Mesodermal cell (in vitro differentiated cells): Measurements from ENCODE around the gene ZNF726. TPM values are rescaled to one million over a fixed set of nuclear protein-coding genes. Genes with fewer than 3 reads are reported as not detected.
"Not testable (repeated sequence)": the region's sequence is repeated elsewhere in the genome, so short reads cannot be mapped to it uniquely, and the experiment has no call there.

Experiments
- H3K27ac ChIP-seq: 2 replicates; pipeline ENCODE4 v1.7.0; 2013; ENCODE audit warnings: mild to moderate bottlenecking, low read depth, low read length, moderate library complexity; ENCODE audit not compliant: severe bottlenecking
- H3K36me3 ChIP-seq: 2 replicates; pipeline ENCODE4 v1.7.1; 2013; ENCODE audit warnings: mild to moderate bottlenecking, low read length, moderate library complexity; ENCODE audit not compliant: control insufficient read depth, insufficient read depth
- H3K4me1 ChIP-seq: one replicate; pipeline ENCODE4 v1.7.1; 2013; ENCODE audit warnings: mild to moderate bottlenecking, low read length; ENCODE audit not compliant: insufficient read depth, control insufficient read depth, poor library complexity, severe bottlenecking
- H3K4me3 ChIP-seq: 2 replicates; pipeline ENCODE4 v1.7.0; 2013; ENCODE audit warnings: low read length, control low read depth, mild to moderate bottlenecking; ENCODE audit not compliant: insufficient read depth, poor library complexity, severe bottlenecking; ENCODE audit errors: extremely low read depth
- H3K9me3 ChIP-seq: 2 replicates; pipeline ENCODE4 v1.7.1; 2013; ENCODE audit warnings: mild to moderate bottlenecking, low read length, moderate library complexity; ENCODE audit not compliant: control insufficient read depth
- WGBS, 2 experiments: methylation state at CpG; one replicate each; pipeline ENCODE4 v1.1.5; 2013; ENCODE audit warnings: missing lambda C conversion rate in 2 of 2; ENCODE audit not compliant: insufficient coverage in 2 of 2; 5-methylcytosine and 5-hydroxymethylcytosine counted together
- polyA plus RNA-seq, 2 experiments: library from polyadenylated mRNA; stranded (reverse); fragments of 50-300 nt; gene quantifications; one replicate each; pipeline ENCODE4 v1.2.3, GENCODE V29; 2013

The ZNF726 gene
- 3.8 TPM for polyA plus RNA-seq (2013, experiment 1 of 2)
- polyA plus RNA-seq (2013, experiment 2 of 2), result 3.0 TPM

DNA sequence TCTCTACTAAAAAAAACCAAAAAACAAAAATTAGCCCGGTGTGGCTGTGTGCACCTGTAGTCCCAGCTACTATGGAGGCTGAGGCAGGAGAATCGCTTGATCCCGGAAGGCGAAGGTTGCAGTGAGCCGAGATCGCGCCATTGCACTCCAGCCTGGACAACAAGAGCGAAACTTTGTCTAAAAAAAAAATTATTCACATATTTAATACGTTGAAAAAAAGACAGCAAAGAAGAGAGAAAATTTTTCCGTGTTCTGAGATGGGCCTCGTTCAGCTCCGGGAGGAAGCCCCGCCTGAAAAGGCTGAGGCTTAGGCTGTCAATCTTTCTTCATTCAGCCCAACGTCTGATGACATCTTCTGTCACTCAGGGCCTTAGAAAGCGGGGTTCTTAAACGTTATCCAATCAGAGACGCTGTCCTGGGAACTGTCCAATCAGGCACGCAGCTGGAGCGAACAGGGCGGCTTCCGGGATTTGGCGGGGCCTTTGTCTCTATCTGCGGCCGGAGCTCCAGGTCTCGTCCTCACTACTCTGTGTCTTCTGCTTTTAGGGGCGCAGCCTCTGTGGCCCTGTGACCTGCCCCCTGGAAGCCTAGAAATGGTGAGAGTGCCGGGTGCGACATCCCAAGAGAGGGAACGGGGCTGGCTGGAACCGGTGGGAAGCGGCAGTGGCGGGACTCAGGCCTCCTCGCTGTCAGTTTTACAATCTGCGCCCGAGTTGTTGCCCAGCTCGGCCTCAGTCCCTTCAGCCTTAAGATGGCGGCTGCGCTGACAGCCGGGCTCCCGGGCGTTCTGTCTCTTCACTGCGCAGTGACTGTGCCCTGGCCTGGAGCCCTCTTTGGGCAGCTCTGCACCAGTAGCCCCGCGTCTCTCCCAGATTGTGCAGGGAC lies at the start of gene ZNF726:
Gene ZNF726, plus strand, starts transcription at position 485 of the 885 bp plus-strand sequence. Its CDS starts 109 bp downstream, at position 594.
- Histone ChIP-seq H3K4me3 (peak within 1 kb of the TSS; percentile 58), H3K36me3 (peaks cover 15% of the 10 kb centered on the region), H3K27ac (peak within 1 kb of the TSS; percentile 92), H3K9me3 (peaks cover 11% of the 10 kb centered on the region), H3K4me1 (no peaks in the 10 kb centered on the region)
- 12 to 15% methylated on average over 37 to 40 of the region's 44 CpGs for WGBS, 2 experiments

- no peaks in the 10 kb centered on the region for H3K36me3 ChIP-seq
- no peak overlapping the region for H3K27ac ChIP-seq
- no peaks in the 10 kb centered on the region for H3K4me1 ChIP-seq
- H3K9me3 ChIP-seq, result peaks cover 22% of the 10 kb centered on the region
- H3K4me3 ChIP-seq, result no peak overlapping the region
- WGBS, 2 experiments, result 84 to 88% methylated on average over 4 of the region's 4 CpGs
Observed at GRCh38 chr19:23867895-23868294, 46.8 kb upstream of the ZNF726 start.

- Histone ChIP-seq H3K4me1 (no peaks in the 10 kb centered on the region), H3K27ac (no peak overlapping the region), H3K9me3 (peaks cover 22% of the 10 kb centered on the region), H3K4me3 (no peak overlapping the region), H3K36me3 (no peaks in the 10 kb centered on the region)
- WGBS, 2 experiments, result 83 to 95% methylated on average over 2 to 3 of the region's 3 CpGs
Observed at GRCh38 chr19:23868630-23869029, 46.1 kb upstream of the ZNF726 start.

DNA sequence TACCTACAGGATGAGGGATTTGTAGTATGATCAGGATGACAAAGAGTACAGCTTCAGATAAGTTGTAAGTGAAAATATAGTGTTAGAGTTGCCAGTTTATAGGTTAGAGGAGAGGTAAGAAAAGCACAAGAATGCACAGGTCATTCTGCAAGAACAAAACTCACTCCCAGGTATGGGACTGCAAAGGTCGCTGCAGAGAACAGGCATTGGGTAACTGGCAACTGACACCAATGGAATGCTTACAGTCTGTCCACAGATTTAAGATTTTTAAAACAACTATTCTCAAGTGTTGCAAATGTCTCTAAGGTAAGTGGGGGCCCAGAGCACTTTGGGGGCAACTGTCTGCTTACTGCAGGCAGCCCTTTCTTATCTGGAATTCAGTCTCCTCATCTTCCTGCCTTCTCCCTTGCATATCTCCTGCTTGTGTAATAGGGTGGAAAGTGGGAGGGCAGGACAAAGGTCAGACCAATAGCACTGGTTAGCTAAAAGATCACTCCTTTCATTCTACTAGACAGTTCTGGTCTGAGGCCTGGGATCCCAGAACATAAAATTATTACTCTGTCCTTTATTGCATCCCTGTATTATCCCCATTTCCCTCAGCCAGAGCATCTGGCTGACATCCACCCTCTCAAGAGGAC lies 42.3 kb upstream of the ZNF726 start:
- H3K4me1 ChIP-seq, result no peaks in the 10 kb centered on the region
- H3K27ac ChIP-seq, result no peak overlapping the region
- WGBS, 2 experiments, result 64 to 100% methylated on average over 1 of the region's 1 CpG
- peaks cover 6% of the 10 kb centered on the region for H3K9me3 ChIP-seq
- no peaks in the 10 kb centered on the region for H3K36me3 ChIP-seq
- H3K4me3 ChIP-seq, result no peak overlapping the region

- Histone ChIP-seq H3K36me3 (no peaks in the 10 kb centered on the region), H3K27ac (no peak overlapping the region), H3K9me3 (peaks cover 2% of the 10 kb centered on the region), H3K4me3 (no peak overlapping the region), H3K4me1 (no peaks in the 10 kb centered on the region)
- 87 to 88% methylated on average over 8 to 9 of the region's 12 CpGs for WGBS, 2 experiments
Observed at GRCh38 chr19:23876261-23876660, 38.4 kb upstream of the ZNF726 start.

- WGBS, 2 experiments, result 85 to 100% methylated on average over 2 of the region's 3 CpGs
- H3K4me3 ChIP-seq, H3K4me1 ChIP-seq, H3K36me3 ChIP-seq, H3K27ac ChIP-seq, H3K9me3 ChIP-seq: not testable (repeated sequence)
Observed at GRCh38 chr19:23876756-23877155, 37.9 kb upstream of the ZNF726 start.

DNA sequence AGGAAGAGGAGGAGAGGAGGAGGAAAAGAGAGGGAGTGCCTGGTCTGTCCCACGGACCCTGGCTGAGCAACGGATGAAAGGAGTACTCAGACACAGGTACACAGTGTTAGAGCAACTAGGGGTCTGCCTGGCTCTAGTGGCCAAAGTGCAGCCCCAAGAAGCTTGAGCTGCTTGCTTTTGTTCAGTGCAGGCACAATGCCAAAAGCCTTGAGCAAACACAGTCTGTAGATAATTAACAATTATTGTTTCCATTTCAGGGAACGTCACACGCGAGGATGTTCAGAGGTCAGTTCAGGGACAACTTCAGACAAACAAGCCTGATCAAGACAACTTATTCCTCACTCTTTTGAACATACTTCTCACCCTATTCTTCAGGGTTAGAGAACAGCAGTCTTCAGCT lies 32.2 kb upstream of the ZNF726 start:
- H3K4me1 ChIP-seq, result no peaks in the 10 kb centered on the region
- 67 to 75% methylated on average over 5 of the region's 5 CpGs for WGBS, 2 experiments
- H3K27ac ChIP-seq, result no peak overlapping the region
- peaks cover 13% of the 10 kb centered on the region for H3K9me3 ChIP-seq
- H3K4me3 ChIP-seq, result no peak overlapping the region
- no peaks in the 10 kb centered on the region for H3K36me3 ChIP-seq

GRCh38 chr19:23884363-23884762 lies 30.3 kb upstream of the ZNF726 start:
- H3K9me3 ChIP-seq, result peaks cover 23% of the 10 kb centered on the region
- no peaks in the 10 kb centered on the region for H3K36me3 ChIP-seq
- 67 to 77% methylated on average over 1 to 2 of the region's 2 CpGs for WGBS, 2 experiments
- H3K4me3 ChIP-seq, result no peak overlapping the region
- H3K4me1 ChIP-seq, result no peaks in the 10 kb centered on the region
- no peak overlapping the region for H3K27ac ChIP-seq

- H3K4me1 ChIP-seq, result no peaks in the 10 kb centered on the region
- no peak overlapping the region for H3K27ac ChIP-seq
- H3K4me3 ChIP-seq, result no peak overlapping the region
- no peaks in the 10 kb centered on the region for H3K36me3 ChIP-seq
- WGBS, 2 experiments, result 70 to 91% methylated on average over 5 of the region's 5 CpGs
- peaks cover 23% of the 10 kb centered on the region for H3K9me3 ChIP-seq
Observed at GRCh38 chr19:23887642-23888041, 27.0 kb upstream of the ZNF726 start.

- H3K4me1 ChIP-seq, H3K36me3 ChIP-seq, H3K4me3 ChIP-seq, H3K27ac ChIP-seq: not testable (repeated sequence)
- whole genome bisulfite sequencing, 2 experiments, result 87 to 93% methylated on average over 8 to 13 of the region's 15 CpGs
- peaks cover 18% of the 10 kb centered on the region for H3K9me3 ChIP-seq
Observed at GRCh38 chr19:23896096-23896495, 18.6 kb upstream of the ZNF726 start.

DNA sequence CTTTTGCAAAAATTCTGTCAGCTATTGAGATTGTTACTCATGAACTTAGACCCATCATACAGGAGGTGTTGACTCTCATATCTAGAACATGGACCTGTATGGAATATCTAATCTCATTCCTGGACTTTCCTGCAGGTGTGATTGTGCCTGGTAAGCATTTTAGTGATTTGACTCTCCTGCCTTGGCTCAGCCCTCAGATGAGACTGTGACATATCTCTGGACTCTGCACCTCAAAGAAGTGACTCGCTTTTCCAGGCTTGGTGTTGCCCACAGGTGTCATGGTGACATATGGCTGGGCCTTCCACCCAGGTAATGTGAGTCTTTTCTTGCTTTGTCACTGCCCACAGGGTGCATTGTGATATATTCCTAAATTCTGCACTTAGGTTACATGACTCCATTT lies 17.8 kb upstream of the ZNF726 start:
- Histone ChIP-seq H3K4me3 (no peak overlapping the region), H3K9me3 (peaks cover 20% of the 10 kb centered on the region), H3K27ac (no peak overlapping the region), H3K36me3 (no peaks in the 10 kb centered on the region), H3K4me1 (no peaks in the 10 kb centered on the region)
- WGBS, 2 experiments, result 73 to 100% methylated on average over 1 of the region's 1 CpG
